Measurements from ENCODE around the gene DDR2. TPM values are rescaled to one million over a fixed set of nuclear protein-coding genes. Genes with fewer than 3 reads are reported as not detected.

Gene DDR2
- total RNA-seq, 2 experiments from 2014 or later, result 0.19 TPM; not detected in 1

GRCh38 chr1:162732094-162732493 lies 99.8 kb downstream of the DDR2 start:
- BruUV-seq (replicated peaks), result no TSS peak
- H3K4me3 ChIP-seq (ENCODE audit: low read depth, low read length, poor library complexity, severe bottlenecking), result no peak overlapping the region
- no peaks in the 10 kb centered on the region; the same call in 1 of the 2 replicates for H4K20me1 ChIP-seq (ENCODE audit: insufficient read depth, low read length)
- H3K9me3 ChIP-seq (ENCODE audit: low read length), result no peaks in the 10 kb centered on the region
- no peaks in the 10 kb centered on the region for H3K4me1 ChIP-seq (ENCODE audit: insufficient read depth, low read length, poor library complexity, severe bottlenecking)
- no peaks in the 10 kb centered on the region for H3K36me3 ChIP-seq (ENCODE audit: insufficient read depth, low read length)
- no peak overlapping the region for H3K27ac ChIP-seq (ENCODE audit: low read depth, low read length, poor library complexity, severe bottlenecking)
- H2AFZ ChIP-seq (ENCODE audit: low read length), result no peak overlapping the region
- H3K9me2 ChIP-seq (ENCODE audit: insufficient read depth, low read length), result no peaks in the 10 kb centered on the region
- no peak overlapping the region for H3K4me2 ChIP-seq (ENCODE audit: low read length)
- ChIA-PET CTCF (ENCODE audit: unreplicated experiment) (no interaction called here), POLR2A (no interaction called here)
- DNase-seq (ENCODE audit: low spot score), result no peak
- intact Hi-C loops (cut with micrococcal nuclease; ENCODE audit: unreplicated experiment), result no loop called here
- H3K79me2 ChIP-seq (ENCODE audit: insufficient read depth, low read depth, low read length), result no peaks in the 10 kb centered on the region
- TF ChIP-seq EZH2phosphoT487 (IDR thresholded peaks at IDR 0.05; ENCODE audit: borderline replicate concordance, low read depth, low read length) (no peak), CTCF (conservative IDR thresholded peaks at IDR 0.05; ENCODE audit: low read length) (no peak)

- no peak for TF ChIP-seq EZH2phosphoT487 (IDR thresholded peaks at IDR 0.05; ENCODE audit: borderline replicate concordance, low read depth, low read length)
- TF ChIP-seq CTCF (conservative IDR thresholded peaks at IDR 0.05; ENCODE audit: low read length), result no peak
- CTCF ChIA-PET (ENCODE audit: unreplicated experiment), result no interaction called here
Observed at GRCh38 chr1:162732566-162733335, 100.5 kb downstream of the DDR2 start.

GRCh38 chr1:162733336-162733590 lies 101.0 kb downstream of the DDR2 start:
- H3K79me2 ChIP-seq (ENCODE audit: insufficient read depth, low read depth, low read length), result no peaks in the 10 kb centered on the region
- TF ChIP-seq CTCF (conservative IDR thresholded peaks at IDR 0.05; ENCODE audit: low read length), result no peak
- no peak for TF ChIP-seq EZH2phosphoT487 (IDR thresholded peaks at IDR 0.05; ENCODE audit: borderline replicate concordance, low read depth, low read length)
- no peak overlapping the region for H2AFZ ChIP-seq (ENCODE audit: low read length)
- intact Hi-C loops (cut with micrococcal nuclease; ENCODE audit: unreplicated experiment), result no loop called here
- no peaks in the 10 kb centered on the region for H3K9me2 ChIP-seq (ENCODE audit: insufficient read depth, low read length)
- H4K20me1 ChIP-seq (ENCODE audit: insufficient read depth, low read length), result no peaks in the 10 kb centered on the region; the same call in 1 of the 2 replicates
- H3K4me2 ChIP-seq (ENCODE audit: low read length), result no peak overlapping the region
- no peak overlapping the region for H3K4me3 ChIP-seq (ENCODE audit: low read depth, low read length, poor library complexity, severe bottlenecking)
- no peak overlapping the region for H3K27ac ChIP-seq (ENCODE audit: low read depth, low read length, poor library complexity, severe bottlenecking)
- ChIA-PET CTCF (ENCODE audit: unreplicated experiment) (no interaction called here), POLR2A (interaction anchor here (0.6 kb wide), 1 partner anchor 48 kb away, joined by 3 read pairs; no protein-coding TSS in a partner anchor)
- no peaks in the 10 kb centered on the region for H3K36me3 ChIP-seq (ENCODE audit: insufficient read depth, low read length)
- no peaks in the 10 kb centered on the region for H3K9me3 ChIP-seq (ENCODE audit: low read length)
- no TSS peak for BruUV-seq (replicated peaks)
- DNase-seq (ENCODE audit: low spot score), result no peak
- no peaks in the 10 kb centered on the region for H3K4me1 ChIP-seq (ENCODE audit: insufficient read depth, low read length, poor library complexity, severe bottlenecking)

More at GRCh38 chr1:162732566-162733335, 100.5 kb downstream of the DDR2 start:
- no TSS peak for BruUV-seq (replicated peaks)
- Histone ChIP-seq H3K9me3 (ENCODE audit: low read length) (no peaks in the 10 kb centered on the region), H3K4me3 (ENCODE audit: low read depth, low read length, poor library complexity, severe bottlenecking) (no peak overlapping the region), H3K36me3 (ENCODE audit: insufficient read depth, low read length) (no peaks in the 10 kb centered on the region), H3K4me1 (ENCODE audit: insufficient read depth, low read length, poor library complexity, severe bottlenecking) (no peaks in the 10 kb centered on the region), H3K9me2 (ENCODE audit: insufficient read depth, low read length) (no peaks in the 10 kb centered on the region), H2AFZ (ENCODE audit: low read length) (no peak overlapping the region), H3K4me2 (ENCODE audit: low read length) (no peak overlapping the region), H4K20me1 (ENCODE audit: insufficient read depth, low read length) (no peaks in the 10 kb centered on the region; the same call in 1 of the 2 replicates), H3K79me2 (ENCODE audit: insufficient read depth, low read depth, low read length) (no peaks in the 10 kb centered on the region), H3K27ac (ENCODE audit: low read depth, low read length, poor library complexity, severe bottlenecking) (no peak overlapping the region)
- intact Hi-C loops (cut with micrococcal nuclease; ENCODE audit: unreplicated experiment), result no loop called here
- POLR2A ChIA-PET, result no interaction called here
- no peak for DNase-seq (ENCODE audit: low spot score)

Measured in OCI-LY7 (cell line).